Ishikawa (cell line): ENCODE data around the gene SEMA5A.

Source experiments
- CEBPB ChIP-seq: IDR thresholded peaks from 2 replicates; pipeline ENCODE4 v1.6.1; 2012
- CREB1 ChIP-seq: IDR thresholded peaks from 2 replicates; pipeline ENCODE4 v1.6.1; 2012; ENCODE audit warnings: low read depth
- EGR1 ChIP-seq: IDR thresholded peaks from 2 replicates; pipeline ENCODE4 v1.6.1; 2012
- EP300 ChIP-seq: IDR thresholded peaks from 2 replicates; pipeline ENCODE4 v1.6.1; 2012; ENCODE audit warnings: borderline replicate concordance
- FOXM1 ChIP-seq: IDR thresholded peaks from 2 replicates; pipeline ENCODE4 v1.6.1; 2012; ENCODE audit warnings: low read depth, borderline replicate concordance
- MAX ChIP-seq: IDR thresholded peaks from 2 replicates; pipeline ENCODE4 v1.6.1; 2012
- NFIC ChIP-seq: IDR thresholded peaks from 2 replicates; pipeline ENCODE4 v1.6.1; 2012
- RAD21 ChIP-seq: IDR thresholded peaks from 2 replicates; pipeline ENCODE4 v1.6.1; 2012; ENCODE audit warnings: low read depth
- REST ChIP-seq: IDR thresholded peaks from 2 replicates; pipeline ENCODE4 v1.6.1; 2012; ENCODE audit warnings: low read depth, mild to moderate bottlenecking
- TAF1 ChIP-seq: IDR thresholded peaks from 2 replicates; pipeline ENCODE4 v1.6.1; 2012; ENCODE audit warnings: low read depth, mild to moderate bottlenecking
- TCF12 ChIP-seq: IDR thresholded peaks from 2 replicates; pipeline ENCODE4 v1.6.1; 2012; ENCODE audit warnings: low read depth
- TEAD4 ChIP-seq: IDR thresholded peaks from 2 replicates; pipeline ENCODE4 v1.6.1; 2012
- USF1 ChIP-seq: IDR thresholded peaks from 2 replicates; pipeline ENCODE4 v1.6.1; 2012
- YY1 ChIP-seq: IDR thresholded peaks from 2 replicates; pipeline ENCODE4 v1.6.1; 2012; ENCODE audit warnings: low read depth
- ZBTB7A ChIP-seq: IDR thresholded peaks from 2 replicates; pipeline ENCODE4 v1.6.1; 2012; ENCODE audit warnings: low read depth

The SEMA5A gene

GRCh38 chr5:9544056-9544455 lies 1.8 kb downstream of the SEMA5A start:
- TF ChIP-seq EGR1 (no peak), FOXM1 (no peak), CEBPB (no peak), NFIC (no peak), USF1 (no peak), YY1 (no peak), MAX (no peak), REST (no peak), RAD21 (no peak), EP300 (no peak), TEAD4 (no peak), TAF1 (no peak), CREB1 (no peak), ZBTB7A (no peak), TCF12 (no peak)

GRCh38 chr5:9543311-9543920 lies 2.5 kb downstream of the SEMA5A start:
- TF ChIP-seq TCF12, result no peak
- TF ChIP-seq EGR1, result no peak

- TF ChIP-seq NFIC (no peak), ZBTB7A (no peak), USF1 (no peak), REST (no peak), TAF1 (no peak), EGR1 (no peak), TCF12 (no peak), CREB1 (no peak), RAD21 (no peak), TEAD4 (no peak), CEBPB (no peak), YY1 (no peak), FOXM1 (no peak), EP300 (no peak), MAX (no peak)
Observed at GRCh38 chr5:9540791-9541190, 5.1 kb downstream of the SEMA5A start.

- no peak for TF ChIP-seq CEBPB
Observed at GRCh38 chr5:9538504-9538903, 7.4 kb downstream of the SEMA5A start.

- no peak for TF ChIP-seq NFIC
- no peak for TF ChIP-seq REST
Observed at GRCh38 chr5:9537223-9538141, 8.4 kb downstream of the SEMA5A start.
